Vagina (tissue), 2 donors: ENCODE results near the gene ACAN. TPM values are rescaled to one million over a fixed set of nuclear protein-coding genes. Genes with fewer than 3 reads are reported as not detected.

Source experiments
- DNase-seq, 2 donors: peaks; one replicate each; pipeline ENCODE4 v3.0.0-alpha.2; 2017; ENCODE audit errors: extremely low spot score in 2 of 2
- H3K27ac ChIP-seq: fragments of 200-600 bp; sonication (generic); one replicate; pipeline ENCODE4 v1.5.1; 2019
- H3K27me3 ChIP-seq: fragments of 200-600 bp; sonication (generic); one replicate; pipeline ENCODE4 v1.5.1; 2019
- H3K36me3 ChIP-seq, 2 donors: fragments of 200-600 bp; sonication (generic); one replicate each; pipeline ENCODE4 v1.5.1; 2017 to 2019
- H3K4me1 ChIP-seq: fragments of 200-600 bp; sonication (generic); one replicate; pipeline ENCODE4 v1.5.1; 2019
- H3K4me3 ChIP-seq, 2 donors: fragments of 200-600 bp; sonication (generic); 1 replicate in 1 of 2; 2 replicates in 1 of 2; pipeline ENCODE4 v1.5.1; 2016 to 2019
- H3K9me3 ChIP-seq: fragments of 200-600 bp; sonication (generic); one replicate; pipeline ENCODE4 v1.5.1; 2019
- POLR2A ChIP-seq, 2 donors: fragments of 450-650 bp; IDR thresholded peaks; one replicate each; pipeline ENCODE4 v1.6.1; 2017; ENCODE audit warnings: antibody characterized with exemption in 2 of 2, mild to moderate bottlenecking in 2 of 2, moderate library complexity in 2 of 2
- POLR2AphosphoS5 ChIP-seq, 2 donors: sonication (generic); formaldehyde crosslinking; IDR thresholded peaks; one replicate each; pipeline ENCODE4 v1.9.0; 2017; ENCODE audit warnings: antibody characterized with exemption in 2 of 2, mild to moderate bottlenecking in 2 of 2, low read depth in 1 of 2; ENCODE audit not compliant: insufficient read depth in 1 of 2
- intact Hi-C: fragments of 100-400 bp; cut with DNase I; formaldehyde crosslinking; loops from one replicate; pipeline ENCODE4 v1.15.1; 2023
- total RNA-seq: library from RNA; depleted of rRNA; stranded (reverse); fragments of >200 nt; gene quantifications from one replicate; pipeline ENCODE4 v1.2.3, GENCODE V29; 2016
- TF ChIP-seq, protein P1 (sequence below), 3 experiments: fragments of 450-650 bp in 2 of 3; fragments of 200-600 bp in 1 of 3; sonication (generic) in 1 of 3; IDR thresholded peaks; one replicate each; pipeline ENCODE4 v1.5.1; 2017 to 2019; ENCODE audit warnings: antibody characterized with exemption in 3 of 3, mild to moderate bottlenecking in 2 of 3, moderate library complexity in 2 of 3

Gene ACAN
- total RNA-seq, 1 donor from 2014 or later = 2.0 TPM

DNA sequence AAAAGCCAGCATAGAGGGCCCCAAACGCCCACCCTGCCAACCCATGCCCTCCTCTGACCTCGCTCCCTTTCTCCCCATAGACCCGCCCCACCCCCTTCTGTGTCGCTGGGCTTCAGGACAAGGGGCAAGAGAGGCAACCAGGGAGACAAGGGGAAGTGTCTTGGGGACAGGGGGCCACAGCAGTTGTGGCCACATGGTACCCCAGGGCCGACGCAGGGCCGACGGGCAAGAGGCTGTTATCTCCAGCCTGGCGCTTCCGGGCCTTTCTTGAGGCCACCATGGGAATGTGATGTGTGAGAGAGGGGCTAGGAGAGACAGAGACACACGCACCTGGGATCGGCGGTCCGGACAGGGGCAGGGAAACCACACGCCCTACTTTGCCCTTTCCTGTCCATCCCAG, 95.5 kb downstream of the ACAN start:
- no peak overlapping the region for H3K27ac ChIP-seq
- intact Hi-C loops = no loop called here
- peaks cover 0 to 9% of the 10 kb centered on the region in 2 donors for H3K36me3 ChIP-seq
- no peaks in the 10 kb centered on the region for H3K9me3 ChIP-seq
- no peak overlapping the region for H3K4me3 ChIP-seq
- H3K4me1 ChIP-seq = peaks cover 66% of the 10 kb centered on the region
- DNase-seq = no peak
- no peaks in the 10 kb centered on the region for H3K27me3 ChIP-seq
- TF ChIP-seq POLR2A (IDR thresholded peaks at IDR 0.05) = no peak
- TF ChIP-seq POLR2AphosphoS5 (IDR thresholded peaks at IDR 0.05; ENCODE audit: insufficient read depth in 1 of 2, low read depth in 1 of 2) = no peak
- TF ChIP-seq, protein P1, sequence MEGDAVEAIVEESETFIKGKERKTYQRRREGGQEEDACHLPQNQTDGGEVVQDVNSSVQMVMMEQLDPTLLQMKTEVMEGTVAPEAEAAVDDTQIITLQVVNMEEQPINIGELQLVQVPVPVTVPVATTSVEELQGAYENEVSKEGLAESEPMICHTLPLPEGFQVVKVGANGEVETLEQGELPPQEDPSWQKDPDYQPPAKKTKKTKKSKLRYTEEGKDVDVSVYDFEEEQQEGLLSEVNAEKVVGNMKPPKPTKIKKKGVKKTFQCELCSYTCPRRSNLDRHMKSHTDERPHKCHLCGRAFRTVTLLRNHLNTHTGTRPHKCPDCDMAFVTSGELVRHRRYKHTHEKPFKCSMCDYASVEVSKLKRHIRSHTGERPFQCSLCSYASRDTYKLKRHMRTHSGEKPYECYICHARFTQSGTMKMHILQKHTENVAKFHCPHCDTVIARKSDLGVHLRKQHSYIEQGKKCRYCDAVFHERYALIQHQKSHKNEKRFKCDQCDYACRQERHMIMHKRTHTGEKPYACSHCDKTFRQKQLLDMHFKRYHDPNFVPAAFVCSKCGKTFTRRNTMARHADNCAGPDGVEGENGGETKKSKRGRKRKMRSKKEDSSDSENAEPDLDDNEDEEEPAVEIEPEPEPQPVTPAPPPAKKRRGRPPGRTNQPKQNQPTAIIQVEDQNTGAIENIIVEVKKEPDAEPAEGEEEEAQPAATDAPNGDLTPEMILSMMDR (IDR thresholded peaks at IDR 0.05) = no peak

GRCh38 chr15:88899251-88899650, 96.0 kb downstream of the ACAN start:
- peaks cover 68% of the 10 kb centered on the region for H3K4me1 ChIP-seq
- no peak for DNase-seq
- H3K36me3 ChIP-seq = peaks cover 0 to 9% of the 10 kb centered on the region in 2 donors
- no peaks in the 10 kb centered on the region for H3K27me3 ChIP-seq
- TF ChIP-seq POLR2A (IDR thresholded peaks at IDR 0.05) (no peak), POLR2AphosphoS5 (IDR thresholded peaks at IDR 0.05; ENCODE audit: insufficient read depth in 1 of 2, low read depth in 1 of 2) (no peak)
- TF ChIP-seq, protein P1 (IDR thresholded peaks at IDR 0.05) = no peak
- intact Hi-C loops = no loop called here
- H3K9me3 ChIP-seq = no peaks in the 10 kb centered on the region
- H3K27ac ChIP-seq = no peak overlapping the region
- H3K4me3 ChIP-seq = no peak overlapping the region

DNA sequence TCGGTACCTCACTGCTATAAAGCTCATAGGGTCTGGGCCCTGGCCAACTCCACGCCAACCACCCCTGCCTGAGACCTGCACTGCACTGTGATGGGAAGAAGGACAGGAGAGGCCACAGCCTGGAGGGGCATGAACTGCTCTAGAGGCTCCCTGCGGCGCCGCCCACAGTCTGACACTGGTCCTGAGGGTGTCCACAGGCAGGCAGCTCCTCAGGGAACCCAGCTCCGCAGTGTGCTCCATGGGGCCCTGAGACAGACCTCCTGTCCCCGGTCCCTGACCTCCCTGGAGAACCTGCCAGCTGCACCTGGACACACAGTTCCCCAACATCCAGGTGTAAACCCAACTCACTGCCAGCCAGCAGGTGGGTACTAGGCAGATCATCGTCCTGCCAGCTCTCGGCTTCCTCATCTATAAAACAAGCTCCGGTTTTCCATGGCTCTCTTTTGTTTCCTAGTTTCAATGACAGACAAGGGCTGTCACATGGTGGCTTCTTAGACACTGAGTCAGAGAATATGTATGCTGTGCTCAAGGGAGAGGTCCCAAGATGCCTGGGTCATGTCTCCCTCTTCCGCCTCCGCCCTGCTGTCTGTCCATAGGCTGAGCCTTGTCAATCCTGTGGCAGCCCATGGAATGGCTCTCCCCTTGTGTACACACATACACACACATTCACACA, 97.2 kb downstream of the ACAN start:
- TF ChIP-seq POLR2AphosphoS5 (IDR thresholded peaks at IDR 0.05; ENCODE audit: insufficient read depth in 1 of 2, low read depth in 1 of 2) = no peak
- TF ChIP-seq, protein P1 (IDR thresholded peaks at IDR 0.05) = no peak
- TF ChIP-seq POLR2A (IDR thresholded peaks at IDR 0.05) = no peak
- intact Hi-C loops = no loop called here
- Histone ChIP-seq H3K4me3 (no peak overlapping the region), H3K36me3 (peaks cover 0 to 9% of the 10 kb centered on the region in 2 donors), H3K4me1 (peaks cover 68% of the 10 kb centered on the region), H3K9me3 (no peaks in the 10 kb centered on the region), H3K27ac (peak overlapping the region; percentile 59), H3K27me3 (no peaks in the 10 kb centered on the region)
- no peak for DNase-seq

DNA sequence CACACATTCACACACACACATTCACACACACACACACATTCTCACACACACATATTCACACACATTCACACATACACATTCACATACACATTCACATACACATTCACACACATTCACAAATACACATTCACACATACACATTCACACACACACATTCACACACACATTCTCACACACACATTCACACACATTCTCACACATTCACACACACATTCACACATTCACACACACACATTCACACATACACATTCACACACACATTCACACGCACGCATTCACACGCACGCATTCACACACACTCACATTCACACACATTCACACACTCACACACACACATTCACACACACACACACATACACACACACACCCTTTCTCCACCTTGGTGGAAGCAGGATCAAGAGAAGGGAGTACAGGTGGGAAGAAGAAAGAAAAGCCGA, 97.8 kb downstream of the ACAN start:
- intact Hi-C loops = no loop called here
- H3K4me3 ChIP-seq = no peak overlapping the region
- peaks cover 0 to 13% of the 10 kb centered on the region in 2 donors for H3K36me3 ChIP-seq
- peak overlapping the region; percentile 59 for H3K27ac ChIP-seq
- H3K9me3 ChIP-seq = no peaks in the 10 kb centered on the region
- peaks cover 68% of the 10 kb centered on the region for H3K4me1 ChIP-seq
- DNase-seq = no peak
- no peaks in the 10 kb centered on the region for H3K27me3 ChIP-seq
- no peak for TF ChIP-seq POLR2AphosphoS5 (IDR thresholded peaks at IDR 0.05; ENCODE audit: insufficient read depth in 1 of 2, low read depth in 1 of 2)
- TF ChIP-seq, protein P1 (IDR thresholded peaks at IDR 0.05) = no peak
- TF ChIP-seq POLR2A (IDR thresholded peaks at IDR 0.05) = no peak

DNA sequence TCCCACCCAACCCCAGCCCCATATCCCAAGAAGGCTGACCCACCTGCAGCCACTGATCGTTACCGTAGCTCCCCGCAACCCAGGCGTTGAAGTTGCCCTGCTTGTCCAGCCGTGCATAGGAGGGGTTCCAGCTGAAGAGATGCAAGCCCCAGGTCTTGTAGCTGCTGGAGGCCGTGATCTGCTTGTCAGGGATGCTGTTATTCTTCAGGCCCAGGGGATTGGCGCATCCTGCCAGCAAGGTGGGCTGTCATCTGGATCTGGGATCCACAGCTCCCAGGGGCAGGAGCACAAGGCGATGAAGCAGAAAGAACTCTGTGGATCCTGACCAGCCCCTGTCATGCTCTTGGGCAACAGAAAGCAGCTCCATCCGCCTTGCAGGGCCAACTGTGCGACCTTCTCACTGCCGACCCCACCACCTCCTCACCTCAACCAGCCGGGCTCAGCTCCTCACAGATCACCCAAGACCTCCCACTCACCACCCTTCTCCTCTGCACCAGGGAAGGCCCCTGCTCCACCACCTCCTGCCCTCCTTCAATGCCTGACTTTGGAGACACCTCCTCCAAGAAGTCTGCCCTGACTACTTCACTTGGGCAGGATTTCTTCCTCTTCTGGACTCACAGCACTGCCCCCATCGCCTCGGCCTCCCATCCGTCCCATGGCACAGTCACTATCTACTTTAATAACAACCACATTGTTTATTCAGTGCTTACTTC, 98.4 kb downstream of the ACAN start:
- DNase-seq = no peak
- H3K36me3 ChIP-seq = peaks cover 0 to 20% of the 10 kb centered on the region in 2 donors
- no peak overlapping the region for H3K27ac ChIP-seq
- peaks cover 68% of the 10 kb centered on the region for H3K4me1 ChIP-seq
- no peak overlapping the region for H3K4me3 ChIP-seq
- intact Hi-C loops = no loop called here
- TF ChIP-seq POLR2AphosphoS5 (IDR thresholded peaks at IDR 0.05; ENCODE audit: insufficient read depth in 1 of 2, low read depth in 1 of 2) (no peak), POLR2A (IDR thresholded peaks at IDR 0.05) (no peak)
- TF ChIP-seq, protein P1 (IDR thresholded peaks at IDR 0.05) = no peak
- no peaks in the 10 kb centered on the region for H3K9me3 ChIP-seq
- no peaks in the 10 kb centered on the region for H3K27me3 ChIP-seq
